ENCODE measurements around the gene PRPSAP2. TPM values are rescaled to one million over a fixed set of nuclear protein-coding genes. Genes with fewer than 3 reads are reported as not detected.

PRPSAP2 gene
- total RNA-seq, 1 donor from 2014 or later = 43.0 TPM

DNA sequence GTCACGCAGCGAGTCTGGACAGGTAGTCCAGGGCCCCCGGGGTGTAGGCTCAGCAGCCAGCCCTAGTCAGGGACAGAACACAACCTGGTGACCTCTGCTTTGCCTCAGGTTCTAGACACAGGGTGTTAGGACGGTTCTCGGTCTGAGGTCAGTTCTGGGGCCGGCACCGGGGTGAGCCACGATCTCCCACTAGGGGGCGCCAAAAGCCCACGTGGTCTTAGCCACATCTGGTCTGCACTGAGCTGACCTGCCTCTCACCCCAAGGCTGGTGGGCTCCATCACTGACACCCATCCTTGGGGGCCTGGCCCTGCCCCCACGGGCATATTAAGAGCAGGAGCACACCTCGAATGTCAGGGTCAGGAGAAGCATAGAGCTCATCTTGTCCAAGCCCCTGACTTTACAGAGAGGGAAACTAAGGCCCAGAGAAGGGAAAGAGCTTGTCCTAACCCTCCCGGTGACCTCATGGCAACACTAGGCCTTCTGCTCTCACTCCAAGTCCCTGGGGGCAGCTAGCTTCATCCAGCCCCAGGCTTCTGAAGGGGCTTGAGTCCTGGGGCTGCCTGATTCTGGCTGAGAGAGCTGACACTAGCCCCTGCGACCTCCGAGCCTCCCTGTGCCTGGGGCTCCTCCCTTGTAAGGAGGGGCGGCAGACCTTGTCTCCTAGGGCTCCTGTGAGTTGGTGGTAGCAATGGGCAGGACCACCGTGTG lies 103.0 kb downstream of the PRPSAP2 start:
- no peak for DNase-seq (ENCODE audit: low read depth)
- peak; percentile 94 for TF ChIP-seq CTCF (IDR thresholded peaks at IDR 0.05; ENCODE audit: insufficient read depth, low read length, poor library complexity, severe bottlenecking)
- no peak overlapping the region for H3K4me3 ChIP-seq (ENCODE audit: low read depth, low read length)
- H3K36me3 ChIP-seq (ENCODE audit: control insufficient read depth, insufficient read depth, low read length) = no peaks in the 10 kb centered on the region
- H3K27me3 ChIP-seq (ENCODE audit: control insufficient read depth, insufficient read depth, low read length) = no peaks in the 10 kb centered on the region

DNA sequence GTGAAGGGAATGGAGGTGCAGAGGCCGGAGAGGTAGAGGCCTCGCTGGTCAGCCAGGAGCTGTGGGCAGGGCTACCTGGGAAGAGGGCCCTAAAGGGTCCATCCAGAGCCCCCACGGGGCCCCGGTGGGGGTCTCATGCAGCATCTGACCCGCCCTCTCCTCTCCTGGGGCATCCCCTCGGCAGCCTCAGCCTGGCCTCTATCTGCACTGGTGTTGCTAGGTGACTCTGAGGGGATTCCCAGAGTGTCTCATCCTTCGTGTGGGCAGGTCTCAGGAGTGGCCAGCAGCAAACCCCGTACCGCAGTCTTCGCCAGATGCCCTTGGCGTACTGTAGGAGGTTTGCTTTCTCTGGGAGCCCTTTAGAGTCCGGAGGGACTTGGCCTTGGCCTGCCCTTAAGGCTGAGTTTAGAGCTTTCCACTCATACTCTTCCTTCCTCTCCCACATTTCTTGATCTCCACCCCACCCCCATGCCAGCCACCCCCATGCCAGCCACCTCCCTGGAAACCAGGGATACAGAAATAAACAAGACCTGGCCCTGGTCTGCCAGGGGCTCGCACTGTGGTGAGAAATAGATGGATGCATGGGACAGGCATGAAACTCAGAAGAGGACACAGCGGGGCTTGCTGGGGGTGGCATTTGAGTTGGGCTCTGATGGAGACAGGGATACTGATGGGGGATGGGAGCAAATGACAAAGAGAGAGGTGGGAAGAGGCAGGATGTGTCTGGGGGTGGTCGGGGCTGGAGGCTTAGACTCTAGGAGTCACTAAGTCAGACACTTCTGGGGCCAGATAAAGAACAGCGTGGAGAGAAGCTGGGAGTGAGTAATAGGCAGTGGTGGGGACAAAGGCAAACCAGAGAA lies 103.9 kb downstream of the PRPSAP2 start:
- no peak for TF ChIP-seq CTCF (IDR thresholded peaks at IDR 0.05; ENCODE audit: insufficient read depth, low read length, poor library complexity, severe bottlenecking)
- no peak overlapping the region for H3K4me3 ChIP-seq (ENCODE audit: low read depth, low read length)
- H3K27me3 ChIP-seq (ENCODE audit: control insufficient read depth, insufficient read depth, low read length) = no peaks in the 10 kb centered on the region
- no peak for DNase-seq (ENCODE audit: low read depth)
- no peaks in the 10 kb centered on the region for H3K36me3 ChIP-seq (ENCODE audit: control insufficient read depth, insufficient read depth, low read length)

DNA sequence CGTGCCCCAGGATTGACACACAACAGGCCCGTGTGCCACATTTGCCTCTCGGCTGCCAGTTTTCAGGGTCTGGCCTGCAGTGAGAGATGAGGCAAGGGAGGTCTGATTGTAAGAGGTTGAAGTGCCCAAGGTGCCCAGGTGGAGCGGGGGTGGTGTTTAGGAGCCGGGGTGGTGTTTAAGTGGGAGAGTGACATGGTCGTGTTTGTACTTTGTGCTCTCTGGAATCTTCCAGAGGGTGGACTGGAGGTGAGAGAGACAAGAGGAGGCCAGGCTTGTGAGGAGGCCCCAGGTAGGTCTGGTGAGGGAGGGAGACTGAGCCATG lies 104.5 kb downstream of the PRPSAP2 start:
- DNase-seq (ENCODE audit: low read depth) = no peak
- Histone ChIP-seq H3K36me3 (ENCODE audit: control insufficient read depth, insufficient read depth, low read length) (no peaks in the 10 kb centered on the region), H3K27me3 (ENCODE audit: control insufficient read depth, insufficient read depth, low read length) (no peaks in the 10 kb centered on the region), H3K4me3 (ENCODE audit: low read depth, low read length) (no peak overlapping the region)
- TF ChIP-seq CTCF (IDR thresholded peaks at IDR 0.05; ENCODE audit: insufficient read depth, low read length, poor library complexity, severe bottlenecking) = no peak

DNA sequence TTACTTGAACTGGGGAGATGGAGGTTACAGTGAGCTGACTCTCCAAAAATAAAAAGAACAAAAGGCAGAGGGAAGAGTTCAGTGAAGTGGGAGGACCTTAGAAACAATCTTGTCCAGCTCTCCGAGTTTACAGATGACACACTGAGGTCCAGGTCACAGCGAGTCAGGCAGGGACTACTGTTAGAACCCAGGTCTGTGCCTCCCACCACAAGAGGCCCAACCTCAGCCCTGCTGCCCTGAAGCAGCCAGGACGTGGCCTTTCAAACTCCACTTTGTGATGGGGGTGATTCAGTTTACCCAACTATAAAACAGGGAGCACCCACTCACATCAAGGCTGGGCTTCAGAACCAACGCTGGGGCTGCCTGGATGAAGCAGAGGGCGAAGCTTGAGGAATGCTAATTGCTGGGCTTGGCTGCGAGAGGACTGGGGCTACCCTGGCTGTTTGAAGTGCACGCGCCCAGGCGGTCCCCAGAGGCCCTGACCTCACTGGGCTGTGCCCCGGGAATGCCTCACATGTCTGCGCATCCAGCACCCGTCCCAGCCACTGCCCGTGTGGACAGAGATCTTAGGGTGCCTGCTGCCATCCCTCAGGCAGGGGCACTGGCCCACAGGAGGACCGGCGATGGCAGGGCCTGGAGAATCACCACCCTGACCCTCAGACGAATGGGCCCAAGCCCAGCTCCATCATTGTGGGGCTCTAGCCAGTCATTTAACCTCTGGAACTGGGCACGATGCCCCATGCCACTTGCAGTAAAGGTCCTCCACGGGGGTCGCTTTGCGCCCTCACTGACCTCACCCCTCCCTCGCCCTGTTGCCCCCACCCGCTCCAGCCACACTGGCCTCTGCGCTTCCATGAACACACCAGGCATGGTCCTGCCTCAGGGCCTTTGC lies 105.4 kb downstream of the PRPSAP2 start:
- no peaks in the 10 kb centered on the region for H3K27me3 ChIP-seq (ENCODE audit: control insufficient read depth, insufficient read depth, low read length)
- no peak for TF ChIP-seq CTCF (IDR thresholded peaks at IDR 0.05; ENCODE audit: insufficient read depth, low read length, poor library complexity, severe bottlenecking)
- DNase-seq (ENCODE audit: low read depth) = no peak
- H3K4me3 ChIP-seq (ENCODE audit: low read depth, low read length) = no peak overlapping the region
- no peaks in the 10 kb centered on the region for H3K36me3 ChIP-seq (ENCODE audit: control insufficient read depth, insufficient read depth, low read length)

GRCh38 chr17:18964018-18964351 lies 106.1 kb downstream of the PRPSAP2 start:
- DNase-seq (ENCODE audit: low read depth) = no peak
- Histone ChIP-seq H3K27me3 (ENCODE audit: control insufficient read depth, insufficient read depth, low read length) (no peaks in the 10 kb centered on the region), H3K4me3 (ENCODE audit: low read depth, low read length) (no peak overlapping the region), H3K36me3 (ENCODE audit: control insufficient read depth, insufficient read depth, low read length) (no peaks in the 10 kb centered on the region)
- TF ChIP-seq CTCF (IDR thresholded peaks at IDR 0.05; ENCODE audit: insufficient read depth, low read length, poor library complexity, severe bottlenecking) = no peak
